Measurements from ENCODE around the gene GAS1. TPM values are rescaled to one million over a fixed set of nuclear protein-coding genes. Genes with fewer than 3 reads are reported as not detected.

Gene GAS1
- total RNA-seq, 1 donor from 2014 or later = 5.1 TPM

DNA sequence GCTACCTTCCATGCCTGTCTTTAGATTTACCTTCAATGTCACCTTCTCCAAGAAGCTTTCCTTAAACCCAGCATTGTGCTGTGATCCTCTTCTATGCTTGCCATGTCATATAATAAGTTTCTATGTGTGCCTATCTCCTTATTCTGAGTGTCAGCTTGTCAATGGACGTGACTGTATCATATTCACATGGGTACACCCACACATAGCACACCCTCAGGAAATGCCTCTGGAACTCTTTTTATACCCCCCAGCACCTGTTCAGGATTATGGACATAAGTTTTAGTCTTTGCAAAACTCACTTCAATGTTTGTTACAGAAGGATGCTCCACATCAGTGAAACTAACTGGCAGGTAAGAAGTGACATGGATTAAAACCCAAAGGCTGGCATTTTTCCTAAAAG, 7.4 kb downstream of the GAS1 start:
- Histone ChIP-seq H3K4me3 (ENCODE audit: insufficient read depth, low read depth, low read length) (no peak overlapping the region), H4K20me1 (ENCODE audit: insufficient read depth, low read length) (no peaks in the 10 kb centered on the region), H3K4me2 (ENCODE audit: low read length) (no peak overlapping the region), H2AFZ (ENCODE audit: low read depth, low read length) (no peak overlapping the region), H3K36me3 (ENCODE audit: insufficient read depth, low read length) (no peaks in the 10 kb centered on the region), H3K9ac (ENCODE audit: low read length) (no peak overlapping the region), H3K27me3 (ENCODE audit: insufficient read depth, low read length) (peaks cover 40% of the 10 kb centered on the region), H3K4me1 (ENCODE audit: insufficient read depth, low read length) (no peaks in the 10 kb centered on the region), H3K9me3 (ENCODE audit: insufficient read depth, low read depth, low read length) (no peaks in the 10 kb centered on the region), H3K27ac (ENCODE audit: low read depth, low read length) (no peak overlapping the region), H3K79me2 (ENCODE audit: insufficient read depth, low read length) (no peaks in the 10 kb centered on the region)
- Mint-ChIP-seq H3K27ac (ENCODE audit: unreplicated experiment) (no peak overlapping the region), H3K4me3 (ENCODE audit: unreplicated experiment) (no peak overlapping the region), H3K9me3 (ENCODE audit: unreplicated experiment) (peaks cover 2% of the 10 kb centered on the region), H3K36me3 (ENCODE audit: low read depth, unreplicated experiment) (no peaks in the 10 kb centered on the region), H3K27me3 (ENCODE audit: low read depth, unreplicated experiment) (peaks cover 31% of the 10 kb centered on the region), H3K4me1 (ENCODE audit: low read depth, unreplicated experiment) (peaks cover 7% of the 10 kb centered on the region)
- DNase-seq (ENCODE audit: low read depth) = no peak
- TF ChIP-seq, protein P1, sequence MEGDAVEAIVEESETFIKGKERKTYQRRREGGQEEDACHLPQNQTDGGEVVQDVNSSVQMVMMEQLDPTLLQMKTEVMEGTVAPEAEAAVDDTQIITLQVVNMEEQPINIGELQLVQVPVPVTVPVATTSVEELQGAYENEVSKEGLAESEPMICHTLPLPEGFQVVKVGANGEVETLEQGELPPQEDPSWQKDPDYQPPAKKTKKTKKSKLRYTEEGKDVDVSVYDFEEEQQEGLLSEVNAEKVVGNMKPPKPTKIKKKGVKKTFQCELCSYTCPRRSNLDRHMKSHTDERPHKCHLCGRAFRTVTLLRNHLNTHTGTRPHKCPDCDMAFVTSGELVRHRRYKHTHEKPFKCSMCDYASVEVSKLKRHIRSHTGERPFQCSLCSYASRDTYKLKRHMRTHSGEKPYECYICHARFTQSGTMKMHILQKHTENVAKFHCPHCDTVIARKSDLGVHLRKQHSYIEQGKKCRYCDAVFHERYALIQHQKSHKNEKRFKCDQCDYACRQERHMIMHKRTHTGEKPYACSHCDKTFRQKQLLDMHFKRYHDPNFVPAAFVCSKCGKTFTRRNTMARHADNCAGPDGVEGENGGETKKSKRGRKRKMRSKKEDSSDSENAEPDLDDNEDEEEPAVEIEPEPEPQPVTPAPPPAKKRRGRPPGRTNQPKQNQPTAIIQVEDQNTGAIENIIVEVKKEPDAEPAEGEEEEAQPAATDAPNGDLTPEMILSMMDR (IDR thresholded peaks at IDR 0.05; ENCODE audit: insufficient read depth, low read depth, low read length) = no peak
- TF ChIP-seq EZH2 (IDR thresholded peaks at IDR 0.05; ENCODE audit: insufficient read depth, low read length) = no peak
- FAIRE-seq = no peak

DNA sequence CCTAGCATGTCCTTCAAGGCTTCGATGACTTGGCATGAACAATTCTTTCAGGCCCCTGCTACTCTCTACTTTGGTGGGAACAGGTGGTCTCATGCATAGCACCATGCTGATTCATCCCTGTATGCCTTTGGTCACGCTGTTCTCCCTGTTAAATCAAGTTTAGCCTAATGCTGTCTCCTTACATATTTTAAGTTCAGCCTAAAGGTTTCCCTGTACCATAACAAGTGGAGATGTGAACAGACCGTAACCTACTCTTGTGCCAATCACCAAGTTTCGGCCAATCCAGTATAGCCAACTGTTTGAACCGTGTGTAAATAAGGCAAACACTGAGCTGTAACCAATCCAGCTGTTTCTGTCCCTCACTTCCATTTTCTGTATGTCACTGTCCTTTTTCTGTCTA, 8.0 kb downstream of the GAS1 start:
- Histone ChIP-seq H3K79me2 (ENCODE audit: insufficient read depth, low read length) (no peaks in the 10 kb centered on the region), H3K4me2 (ENCODE audit: low read length) (no peak overlapping the region), H4K20me1 (ENCODE audit: insufficient read depth, low read length) (no peaks in the 10 kb centered on the region), H3K36me3 (ENCODE audit: insufficient read depth, low read length) (no peaks in the 10 kb centered on the region), H3K9ac (ENCODE audit: low read length) (no peak overlapping the region), H3K4me1 (ENCODE audit: insufficient read depth, low read length) (no peaks in the 10 kb centered on the region), H3K4me3 (ENCODE audit: insufficient read depth, low read depth, low read length) (no peak overlapping the region), H3K27me3 (ENCODE audit: insufficient read depth, low read length) (peaks cover 38% of the 10 kb centered on the region), H3K27ac (ENCODE audit: low read depth, low read length) (no peak overlapping the region), H2AFZ (ENCODE audit: low read depth, low read length) (no peak overlapping the region), H3K9me3 (ENCODE audit: insufficient read depth, low read depth, low read length) (no peaks in the 10 kb centered on the region)
- H3K4me3 Mint-ChIP-seq (ENCODE audit: unreplicated experiment) = no peak overlapping the region
- peaks cover 31% of the 10 kb centered on the region for H3K27me3 Mint-ChIP-seq (ENCODE audit: low read depth, unreplicated experiment)
- TF ChIP-seq, protein P1 (IDR thresholded peaks at IDR 0.05; ENCODE audit: insufficient read depth, low read depth, low read length) = no peak
- peaks cover 2% of the 10 kb centered on the region for H3K9me3 Mint-ChIP-seq (ENCODE audit: unreplicated experiment)
- H3K36me3 Mint-ChIP-seq (ENCODE audit: low read depth, unreplicated experiment) = no peaks in the 10 kb centered on the region
- no peak for DNase-seq (ENCODE audit: low read depth)
- no peak for FAIRE-seq
- H3K27ac Mint-ChIP-seq (ENCODE audit: unreplicated experiment) = no peak overlapping the region
- H3K4me1 Mint-ChIP-seq (ENCODE audit: low read depth, unreplicated experiment) = peaks cover 7% of the 10 kb centered on the region

DNA sequence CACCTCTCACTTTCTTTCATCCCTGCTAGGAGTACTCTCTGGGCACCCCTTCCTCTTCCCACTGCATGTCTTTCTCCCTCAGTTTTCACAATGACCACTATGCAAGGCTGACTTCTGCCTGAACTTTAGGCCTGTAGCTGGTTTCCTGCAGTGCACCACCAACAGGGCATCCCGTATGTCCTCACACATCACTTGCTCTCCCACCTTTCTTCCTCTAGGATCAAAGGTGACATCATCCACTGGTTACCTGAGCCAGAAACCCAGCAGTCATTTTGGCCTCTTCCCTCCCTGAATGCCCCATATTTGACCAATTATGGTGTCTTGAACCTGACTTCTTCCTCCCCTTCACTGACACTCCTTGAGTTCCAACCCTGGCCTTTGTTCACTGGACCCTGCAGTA, 8.5 kb downstream of the GAS1 start:
- Histone ChIP-seq H3K4me2 (ENCODE audit: low read length) (no peak overlapping the region), H3K79me2 (ENCODE audit: insufficient read depth, low read length) (no peaks in the 10 kb centered on the region), H4K20me1 (ENCODE audit: insufficient read depth, low read length) (no peaks in the 10 kb centered on the region), H3K27ac (ENCODE audit: low read depth, low read length) (no peak overlapping the region), H2AFZ (ENCODE audit: low read depth, low read length) (no peak overlapping the region), H3K9ac (ENCODE audit: low read length) (no peak overlapping the region), H3K4me3 (ENCODE audit: insufficient read depth, low read depth, low read length) (no peak overlapping the region), H3K9me3 (ENCODE audit: insufficient read depth, low read depth, low read length) (no peaks in the 10 kb centered on the region), H3K4me1 (ENCODE audit: insufficient read depth, low read length) (no peaks in the 10 kb centered on the region), H3K27me3 (ENCODE audit: insufficient read depth, low read length) (peaks cover 36% of the 10 kb centered on the region), H3K36me3 (ENCODE audit: insufficient read depth, low read length) (no peaks in the 10 kb centered on the region)
- peaks cover 7% of the 10 kb centered on the region for H3K4me1 Mint-ChIP-seq (ENCODE audit: low read depth, unreplicated experiment)
- TF ChIP-seq, protein P1 (IDR thresholded peaks at IDR 0.05; ENCODE audit: insufficient read depth, low read depth, low read length) = no peak
- TF ChIP-seq EZH2 (IDR thresholded peaks at IDR 0.05; ENCODE audit: insufficient read depth, low read length) = no peak
- peaks cover 2% of the 10 kb centered on the region for H3K9me3 Mint-ChIP-seq (ENCODE audit: unreplicated experiment)
- no peak for FAIRE-seq
- no peak overlapping the region for H3K27ac Mint-ChIP-seq (ENCODE audit: unreplicated experiment)
- H3K27me3 Mint-ChIP-seq (ENCODE audit: low read depth, unreplicated experiment) = peaks cover 26% of the 10 kb centered on the region
- no peaks in the 10 kb centered on the region for H3K36me3 Mint-ChIP-seq (ENCODE audit: low read depth, unreplicated experiment)
- no peak overlapping the region for H3K4me3 Mint-ChIP-seq (ENCODE audit: unreplicated experiment)
- DNase-seq (ENCODE audit: low read depth) = no peak

Data from astrocyte (in vitro differentiated cells and primary cell).